Skin epidermis (tissue), 12 donors: ENCODE results near the gene TRIM8.
"Not testable (repeated sequence)": the region's sequence is repeated elsewhere in the genome, so short reads cannot be mapped to it uniquely, and the experiment has no call there.

Experiments
- H3K27ac ChIP-seq, 21 experiments: fragments of 200-600 bp; sonication (generic) in 11 of 21; one replicate each; pipeline ENCODE4 v1.5.0; 2020; ENCODE audit warnings: mild to moderate bottlenecking in 3 of 21, inconsistent platforms in 2 of 21, moderate library complexity in 2 of 21
- H3K4me3 ChIP-seq, 7 experiments: fragments of 200-600 bp; sonication (generic) in 2 of 7; one replicate each; pipeline ENCODE4 v1.5.0; 2020; ENCODE audit warnings: inconsistent platforms in 2 of 7, mild to moderate bottlenecking in 2 of 7, moderate library complexity in 1 of 7

The TRIM8 gene

DNA sequence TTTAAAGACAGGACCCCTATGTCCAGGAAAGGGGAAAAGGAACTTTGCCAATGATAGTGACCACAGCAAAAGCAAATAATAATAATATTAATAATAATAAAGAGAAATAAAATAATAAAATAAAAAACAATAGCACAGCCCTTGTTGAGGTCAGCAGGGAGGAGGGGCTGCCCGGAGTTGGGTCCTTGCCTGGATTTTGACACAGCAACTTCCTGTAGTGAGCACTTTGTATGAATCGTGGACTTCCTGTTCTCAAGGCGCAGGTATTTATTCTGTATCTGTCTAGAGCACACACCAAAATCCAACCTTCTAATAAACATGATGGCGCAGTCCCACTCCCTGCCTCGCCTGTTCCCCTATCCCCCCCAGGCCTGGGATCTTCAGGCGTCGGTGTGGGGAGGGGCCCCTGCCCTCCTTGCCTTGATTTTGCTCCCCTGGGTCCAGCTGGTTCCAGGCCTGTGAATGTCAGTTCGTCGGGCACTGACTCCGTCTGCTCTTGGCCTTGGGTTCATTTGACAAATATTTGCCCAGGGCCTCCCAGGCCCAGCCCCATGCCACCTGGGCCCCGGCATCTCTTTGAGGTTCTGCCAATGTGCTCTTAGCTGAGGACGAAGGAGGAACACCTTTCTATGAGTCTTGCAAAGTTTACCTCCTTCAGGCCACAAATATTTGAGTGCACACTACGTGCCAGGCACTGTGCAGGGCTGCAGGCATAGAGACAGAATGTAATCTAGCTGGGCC is 13.9 kb downstream of the TRIM8 start:
- Histone ChIP-seq H3K27ac (peak overlapping the region in 12 of 21 experiments; percentile 2 to 54 (median 40)), H3K4me3 (no peak overlapping the region)

DNA sequence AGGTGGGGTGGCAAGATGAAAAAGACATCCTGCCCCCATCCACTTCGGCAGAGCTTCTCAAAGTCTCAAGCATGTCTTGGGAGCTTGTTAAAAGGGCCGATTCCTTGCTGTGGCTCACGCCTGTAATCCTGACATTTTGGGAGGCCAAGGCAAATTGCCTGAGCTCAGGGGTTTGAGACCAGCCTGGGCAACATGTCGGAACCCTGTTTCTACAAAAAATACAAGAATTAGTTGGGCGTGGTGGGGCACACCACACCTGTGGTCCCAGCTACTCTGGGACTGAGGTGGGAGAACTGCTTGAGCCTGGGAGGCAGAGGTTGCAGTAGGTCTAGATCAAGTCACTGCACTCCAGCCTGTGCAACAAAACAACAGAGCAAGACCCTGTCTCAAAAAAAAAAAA is 14.5 kb downstream of the TRIM8 start:
- Histone ChIP-seq H3K27ac (peak overlapping the region in 7 of 21 experiments; percentile 2 to 48 (median 39)), H3K4me3 (no peak overlapping the region)

DNA sequence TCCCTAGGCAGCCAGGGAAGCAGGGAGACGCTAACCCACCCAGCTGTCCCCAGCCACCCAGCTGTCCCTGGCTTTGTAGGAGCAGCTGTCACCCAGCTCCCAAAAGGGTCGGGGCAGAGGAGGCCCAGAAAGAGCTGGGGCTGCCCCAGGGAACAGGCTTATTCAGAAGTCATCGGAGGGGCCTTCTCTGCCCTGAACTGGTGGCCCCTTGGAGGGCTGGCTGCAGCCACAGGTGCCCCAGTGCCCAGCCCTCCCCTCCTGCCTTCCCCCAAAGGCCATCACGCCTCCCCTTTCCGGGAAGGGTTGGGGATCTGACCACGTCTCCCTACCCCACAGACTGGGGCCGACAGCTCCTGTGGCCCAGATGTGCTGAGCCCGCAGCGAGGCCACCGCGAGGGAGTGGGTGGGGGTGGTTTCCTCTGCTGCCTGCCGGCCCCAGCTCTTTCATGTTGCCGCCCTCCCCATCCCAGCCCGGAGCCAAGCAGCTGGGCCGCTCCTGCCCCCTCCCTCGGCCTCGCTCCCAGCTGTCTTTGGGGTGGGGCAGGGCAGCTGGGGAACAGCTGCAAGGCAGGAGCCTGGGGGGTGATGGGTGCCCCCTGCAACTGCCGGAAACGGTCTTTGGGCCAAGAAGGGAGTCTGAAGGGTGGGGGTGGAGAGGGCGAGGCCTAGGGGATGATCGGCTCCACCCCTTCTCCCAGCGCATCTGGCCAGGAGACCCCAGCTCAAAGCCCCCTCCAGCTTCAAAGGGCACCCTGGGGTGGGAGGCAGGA is 16.8 kb downstream of the TRIM8 start:
- Histone ChIP-seq H3K27ac (peak overlapping the region in 20 of 21 experiments; percentile 5 to 84 (median 64)), H3K4me3 (peak overlapping the region in 2 of 7 experiments; percentile 3 to 11)

DNA sequence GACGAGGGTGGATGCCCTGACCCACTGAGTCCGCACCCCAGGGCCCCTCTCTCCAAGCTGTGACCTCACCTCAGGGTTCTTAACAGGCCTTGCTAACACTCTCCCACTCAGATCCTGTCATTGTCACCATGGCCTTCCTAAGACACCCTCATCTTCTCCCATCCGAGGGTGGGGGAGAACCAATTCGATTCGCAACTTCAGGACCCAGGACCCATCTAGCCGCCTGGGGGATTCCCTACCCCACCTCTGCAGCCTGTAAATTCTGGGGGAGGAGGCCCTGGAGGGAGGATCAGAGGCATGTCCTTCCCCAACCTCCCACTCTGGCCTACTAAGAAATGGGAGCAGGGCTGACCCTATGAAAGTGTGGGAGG is 17.4 kb downstream of the TRIM8 start:
- Histone ChIP-seq H3K4me3 (peak overlapping the region in 1 of 7 experiments; percentile 3), H3K27ac (peak overlapping the region in 20 of 21 experiments; percentile 5 to 84 (median 64))

DNA sequence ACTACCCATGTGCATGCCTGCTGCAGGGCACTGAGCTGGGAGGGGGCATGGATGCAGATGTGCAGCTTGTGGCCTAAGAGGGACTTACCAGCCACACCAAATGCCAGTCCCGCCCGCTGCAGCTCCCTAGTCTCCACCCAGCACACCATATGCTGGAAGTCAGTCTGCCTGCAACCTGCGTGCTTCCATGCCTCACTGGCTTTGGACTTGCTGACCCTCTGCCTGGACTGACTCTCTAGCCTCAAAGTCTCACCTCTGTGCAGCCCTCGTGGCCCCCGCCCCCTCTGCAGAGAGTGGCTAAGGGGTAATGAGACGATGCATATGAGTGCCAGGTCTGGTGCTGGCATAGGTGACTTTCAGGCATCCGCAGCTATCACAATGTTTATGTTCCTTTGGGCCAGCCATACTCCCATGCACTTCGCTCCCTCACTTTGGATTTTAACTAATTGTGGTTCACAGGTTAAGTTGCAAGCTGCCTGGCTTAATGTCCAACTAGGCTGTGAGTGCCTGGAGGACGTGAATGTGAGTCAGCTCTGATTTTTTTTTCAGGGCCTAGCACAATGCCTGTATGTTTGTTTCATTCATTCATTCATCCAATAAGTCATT is 21.7 kb downstream of the TRIM8 start:
- Histone ChIP-seq H3K4me3 (no peak overlapping the region), H3K27ac (no peak overlapping the region)

DNA sequence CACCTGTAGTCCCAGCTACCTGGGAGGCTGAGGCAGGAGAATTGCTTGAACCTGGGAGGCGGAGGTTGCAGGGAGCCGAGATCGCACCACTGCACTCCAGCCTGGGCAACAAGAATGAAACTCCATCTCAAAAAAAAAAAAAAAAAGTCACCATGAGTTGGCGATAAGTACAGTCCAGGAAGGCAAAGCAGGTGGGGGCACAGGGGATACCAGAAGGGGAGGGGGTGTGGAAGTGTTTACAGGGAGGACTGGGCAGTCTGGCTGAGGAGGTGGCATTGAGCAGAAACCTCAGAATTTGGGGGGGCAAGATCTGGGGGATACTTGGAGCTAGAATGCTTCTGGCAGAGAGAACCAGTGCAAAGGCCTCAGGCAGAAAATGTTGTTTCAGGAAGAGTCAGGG is 23.1 kb downstream of the TRIM8 start:
- H3K4me3 ChIP-seq, H3K27ac ChIP-seq: not testable (repeated sequence)

DNA sequence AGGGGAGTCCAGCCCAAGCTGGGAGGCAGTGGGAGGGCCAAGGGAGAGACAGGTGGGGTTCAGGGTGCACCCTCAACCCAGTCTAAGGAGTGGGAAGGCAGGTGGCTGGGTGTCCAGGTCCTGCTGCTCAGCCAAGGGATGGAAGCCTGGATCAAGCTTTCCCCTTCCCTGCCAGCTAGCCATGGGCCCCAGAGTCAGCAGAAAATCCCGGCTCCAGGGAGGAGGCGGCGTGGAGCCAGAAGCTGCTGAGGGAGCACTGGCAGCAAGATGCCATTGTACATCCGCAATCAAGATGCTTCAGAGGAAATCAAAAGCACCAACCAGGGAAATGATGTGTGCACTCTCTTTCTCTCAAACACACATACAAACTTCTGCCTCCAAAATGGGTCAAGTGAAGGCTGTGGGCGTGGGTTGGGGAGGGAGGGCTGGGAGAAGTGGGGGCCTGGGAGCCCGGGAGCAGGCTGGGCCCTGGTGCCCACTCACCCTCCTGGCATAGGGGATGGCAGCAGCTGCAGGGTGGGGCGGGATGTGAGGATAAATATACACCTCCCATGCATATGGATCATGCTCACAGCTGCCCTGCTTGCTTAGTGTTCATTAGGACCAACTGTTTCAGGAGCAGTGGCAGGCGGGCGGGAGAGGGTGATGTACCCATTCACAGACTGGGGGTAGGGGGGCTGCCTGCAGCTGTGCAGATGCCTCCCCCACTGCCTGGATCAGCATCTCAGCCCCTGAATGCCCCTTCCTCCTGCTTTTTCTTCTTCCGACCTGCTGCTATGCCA is 24.2 kb downstream of the TRIM8 start:
- no peak overlapping the region for H3K4me3 ChIP-seq
- peak overlapping the region in 4 of 21 experiments; percentile 12 to 46 (median 32) for H3K27ac ChIP-seq

DNA sequence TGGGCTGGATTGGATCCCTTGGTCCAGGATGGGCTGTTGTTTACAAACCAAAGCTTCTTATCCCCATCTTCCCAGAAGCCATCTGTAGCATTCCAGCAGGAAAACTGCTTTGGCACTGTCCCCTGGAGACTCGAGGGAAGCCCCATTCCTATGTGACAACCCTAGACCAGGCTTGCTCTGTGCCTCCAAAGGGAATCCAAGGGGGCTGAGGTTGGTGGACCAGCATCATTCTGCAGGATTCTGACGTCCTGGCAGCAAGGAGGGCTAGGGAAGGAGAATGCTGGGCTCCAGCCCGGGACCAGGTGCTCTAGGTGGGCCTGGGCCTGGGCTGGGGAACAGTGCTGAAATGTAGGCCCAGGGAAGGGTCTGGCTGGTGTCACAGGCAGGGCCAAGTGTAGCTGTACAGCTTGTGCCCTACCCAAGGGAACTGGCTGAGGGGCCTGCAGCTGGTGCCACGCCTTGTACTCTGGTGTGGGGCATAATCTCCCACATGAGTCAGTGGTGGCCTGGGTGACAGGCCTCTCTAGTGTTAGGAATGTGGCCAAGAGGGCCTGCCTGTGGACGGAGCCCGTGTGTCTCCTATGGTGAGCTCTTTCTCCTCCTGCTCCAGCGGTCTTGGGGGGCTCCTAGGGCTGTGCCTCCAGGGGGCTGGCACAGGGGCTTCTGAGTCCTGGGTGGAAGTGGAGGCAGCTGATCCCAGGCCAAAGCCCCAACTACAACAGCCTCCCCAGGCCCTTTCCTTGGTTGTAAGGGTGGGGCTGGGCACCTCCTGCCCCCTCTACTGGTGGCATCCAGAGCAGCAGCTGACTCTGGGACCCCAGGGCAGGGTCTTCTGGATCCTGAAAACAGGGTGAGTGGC is 25.2 kb downstream of the TRIM8 start:
- H3K27ac ChIP-seq, result peak overlapping the region in 9 of 21 experiments; percentile 1 to 55 (median 32)
- no peak overlapping the region for H3K4me3 ChIP-seq

DNA sequence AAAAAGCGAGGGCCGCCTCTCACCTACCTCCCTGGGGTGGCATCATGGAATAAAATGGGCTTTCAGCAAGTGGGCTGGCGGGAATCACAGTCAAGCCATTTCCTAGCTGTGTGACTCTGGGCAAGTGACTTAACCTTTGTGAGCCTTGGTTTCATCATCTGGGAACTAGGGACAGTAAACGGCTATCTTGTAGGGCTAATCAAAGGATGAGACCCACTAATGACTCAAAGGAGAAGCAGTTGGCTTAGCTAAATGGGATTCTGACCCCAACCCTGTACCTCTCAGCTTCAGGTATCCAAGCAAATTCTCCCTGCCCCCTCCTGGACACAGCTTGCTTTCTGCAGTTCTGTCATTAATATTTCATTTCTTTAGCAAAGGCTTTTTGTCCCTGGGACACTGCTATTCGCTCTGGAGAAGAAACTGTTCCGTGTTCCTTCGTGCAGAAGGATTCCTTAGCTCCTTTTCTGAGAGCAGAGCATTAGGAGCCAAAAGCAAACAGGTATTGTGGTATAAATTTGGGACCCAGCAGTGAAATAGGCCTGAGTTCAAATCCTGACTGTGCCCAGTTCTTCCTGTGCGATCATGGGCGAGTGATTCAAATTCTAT is 25.9 kb downstream of the TRIM8 start:
- H3K27ac ChIP-seq, result peak overlapping the region in 5 of 21 experiments; percentile 17 to 55 (median 34)
- H3K4me3 ChIP-seq, result no peak overlapping the region

DNA sequence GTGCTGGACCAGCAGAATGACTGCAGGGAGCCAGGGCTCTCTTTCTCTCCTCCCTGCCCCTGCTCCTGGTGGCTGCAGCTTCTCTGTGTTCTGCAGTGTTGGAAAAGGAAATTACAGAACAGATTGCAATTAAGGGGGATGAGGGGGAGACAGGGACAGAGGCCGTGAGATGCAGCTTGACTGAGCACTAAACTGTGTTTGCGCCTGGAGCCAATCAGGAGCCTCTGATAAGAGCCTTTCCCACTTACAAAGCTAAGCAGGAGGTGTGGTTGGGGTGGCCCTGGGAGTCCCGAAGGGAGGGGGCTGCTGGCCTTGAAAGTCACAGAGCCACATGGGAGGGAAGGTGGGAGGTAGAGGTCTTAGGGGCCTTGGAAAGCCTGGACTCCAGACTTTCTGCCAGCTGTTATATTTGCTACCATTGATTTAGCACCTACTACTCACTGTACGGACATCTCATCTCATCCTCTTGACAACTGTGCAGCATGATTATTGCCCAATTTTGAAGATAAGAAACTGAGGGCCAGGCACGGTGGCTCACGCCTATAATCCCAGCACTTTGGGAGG is 26.7 kb downstream of the TRIM8 start:
- no peak overlapping the region for H3K27ac ChIP-seq
- H3K4me3 ChIP-seq, result no peak overlapping the region

DNA sequence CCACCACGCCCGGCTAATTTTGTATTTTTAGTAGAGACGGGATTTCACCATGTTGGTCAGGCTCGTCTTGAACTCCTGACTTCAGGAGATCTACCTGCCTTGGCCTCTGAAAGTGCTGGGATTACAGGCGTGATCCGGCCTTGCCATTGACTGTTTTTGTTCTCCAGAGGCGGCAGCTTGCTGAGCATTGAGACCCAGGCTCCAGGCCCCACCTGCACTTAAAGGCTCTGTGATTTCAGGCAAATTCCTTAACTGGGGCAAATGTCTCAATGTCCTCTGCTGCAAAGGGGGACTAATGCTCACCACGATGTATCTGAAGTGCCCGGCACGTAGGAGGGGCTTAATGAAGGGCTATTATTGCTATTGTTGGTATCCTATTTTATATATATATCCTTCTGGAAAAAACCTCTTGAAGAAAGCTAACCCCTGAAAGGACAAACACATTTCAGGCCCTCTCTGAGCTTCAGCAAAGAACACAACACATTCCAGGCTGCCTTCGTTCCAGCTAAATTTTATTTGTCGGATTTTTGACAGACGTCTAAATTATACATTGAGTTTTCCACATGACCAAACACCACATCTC is 29.0 kb downstream of the TRIM8 start:
- H3K4me3 ChIP-seq, result no peak overlapping the region
- H3K27ac ChIP-seq, result peak overlapping the region in 20 of 21 experiments; percentile 41 to 86 (median 74)

DNA sequence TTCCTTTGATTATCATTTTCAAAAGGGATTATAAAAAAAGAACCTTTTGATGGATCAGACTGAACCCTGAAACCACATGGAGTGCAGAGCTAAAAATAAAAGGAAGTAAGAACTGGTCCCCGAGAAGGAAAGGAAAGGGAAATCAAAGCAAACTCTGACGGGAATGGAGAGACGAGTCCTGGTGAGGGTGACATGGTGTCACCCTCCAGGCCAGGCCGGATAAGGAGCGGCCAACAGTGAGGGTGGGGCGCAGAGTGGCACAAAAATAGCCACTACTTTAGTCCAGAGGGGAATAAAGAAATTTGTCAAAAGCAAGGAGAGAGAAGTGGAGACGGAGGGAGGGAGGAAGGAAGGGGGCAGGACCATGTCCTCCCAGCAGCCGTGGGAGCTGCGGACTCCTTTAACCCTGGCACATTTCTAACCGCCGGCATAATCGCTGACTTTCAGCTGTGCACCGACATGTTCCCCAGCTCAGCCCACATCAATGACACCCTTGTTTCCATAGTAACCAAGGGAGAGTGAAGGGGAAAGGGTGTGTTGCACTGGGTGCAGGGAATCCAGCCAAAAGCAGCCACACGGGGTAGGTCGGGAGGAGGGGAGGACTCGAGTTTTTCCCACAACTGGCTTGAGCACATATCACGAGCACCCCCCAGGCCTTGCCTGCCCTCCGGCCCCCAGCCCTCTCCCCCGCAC is 29.7 kb downstream of the TRIM8 start:
- peak overlapping the region in 20 of 21 experiments; percentile 41 to 86 (median 74) for H3K27ac ChIP-seq
- H3K4me3 ChIP-seq, result peak overlapping the region in 4 of 7 experiments; percentile 4 to 27 (median 10)

DNA sequence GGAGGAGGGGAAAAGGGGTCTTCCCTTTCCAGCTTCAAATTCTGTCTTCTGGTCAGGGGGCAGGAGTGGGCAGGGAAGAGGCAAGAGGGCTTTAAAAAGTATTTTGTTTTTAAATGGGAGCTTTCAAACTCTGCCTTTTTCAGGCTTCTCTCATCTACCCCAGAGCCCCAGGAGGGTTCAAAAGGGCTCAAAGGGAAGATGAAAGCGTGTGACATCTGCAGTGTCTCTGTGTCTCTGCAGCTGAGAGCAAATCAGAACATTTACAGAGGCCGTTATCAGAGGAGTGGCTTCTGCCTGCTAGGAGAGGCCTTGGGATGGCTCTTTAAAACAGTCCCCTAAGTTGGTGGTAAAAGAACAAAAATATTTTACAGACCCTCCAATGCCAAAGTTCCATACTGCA is 30.3 kb downstream of the TRIM8 start:
- Histone ChIP-seq H3K27ac (peak overlapping the region in 20 of 21 experiments; percentile 41 to 86 (median 74)), H3K4me3 (peak overlapping the region in 3 of 7 experiments; percentile 4 to 27 (median 14))

DNA sequence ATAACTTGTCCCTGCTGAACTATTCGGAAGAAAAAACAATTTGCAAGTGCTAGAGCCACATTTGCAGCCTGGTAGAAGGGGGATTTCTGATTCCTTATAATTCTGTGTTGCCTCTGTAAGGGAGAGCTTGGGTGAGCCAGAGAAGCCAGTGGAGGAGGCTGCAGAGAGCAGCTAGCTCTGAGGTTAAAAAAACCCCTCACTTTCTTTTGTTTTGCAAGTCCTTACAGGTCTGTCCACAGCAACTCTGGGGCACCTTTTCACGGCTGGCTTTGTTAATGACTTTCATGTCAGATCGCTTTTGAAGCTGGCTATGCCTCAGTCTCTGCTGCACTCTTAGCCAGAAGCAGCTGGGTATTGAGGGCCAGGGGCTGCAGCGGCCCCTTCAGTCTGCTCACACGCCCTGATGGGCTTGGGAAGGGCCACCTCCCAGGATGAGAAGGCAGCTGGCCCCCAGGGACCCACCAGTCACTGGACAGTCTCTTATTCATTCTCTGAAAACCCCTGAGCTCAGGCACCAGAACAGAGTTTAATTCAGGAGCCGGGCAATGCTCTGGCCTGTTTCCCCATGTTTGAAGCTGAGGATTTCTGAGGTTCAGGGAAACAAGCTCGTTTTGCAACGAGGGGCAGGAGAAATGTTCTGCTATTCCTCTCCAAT is 30.9 kb downstream of the TRIM8 start:
- Histone ChIP-seq H3K4me3 (no peak overlapping the region), H3K27ac (peak overlapping the region in 18 of 21 experiments; percentile 25 to 86 (median 74))

DNA sequence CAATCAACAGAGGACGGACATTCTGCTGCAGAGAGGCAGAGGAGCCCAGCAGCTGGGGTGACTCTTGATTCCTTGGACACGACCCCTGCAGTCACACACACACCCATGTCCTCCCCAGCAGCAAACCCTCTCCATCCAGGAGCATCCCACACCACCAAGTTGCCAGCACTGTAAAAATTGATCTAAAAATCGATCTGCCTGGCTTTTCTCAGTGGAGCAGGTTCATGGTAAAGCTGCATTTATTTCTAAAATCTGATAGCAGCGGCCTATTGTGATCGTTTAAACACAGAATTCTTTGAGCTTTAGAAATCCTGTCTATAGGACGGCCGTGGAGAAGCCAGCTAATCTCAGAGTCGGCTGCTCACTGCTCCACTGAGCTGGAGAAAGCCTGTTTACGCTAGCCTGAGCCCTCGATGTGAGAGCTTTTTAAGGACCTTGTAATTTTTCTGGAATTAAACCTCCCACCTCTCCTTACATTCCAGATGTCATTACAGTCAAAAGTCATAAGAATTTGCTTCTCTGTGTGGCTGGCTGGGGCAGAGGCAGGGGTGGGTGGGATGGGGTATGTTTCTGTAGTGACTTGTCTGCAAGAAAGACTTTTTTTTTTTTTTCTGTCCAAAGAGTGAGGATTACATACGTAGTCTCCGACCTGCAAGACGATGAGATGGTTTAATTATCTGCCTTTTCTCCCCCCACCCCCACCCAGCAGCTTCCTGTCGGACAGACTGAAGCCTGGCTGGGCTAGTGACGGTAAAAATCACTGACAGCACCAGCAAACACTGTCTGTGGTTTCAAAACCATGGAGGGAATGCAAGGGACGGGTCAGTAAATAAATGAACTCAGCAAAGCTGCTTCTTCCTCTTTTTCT is 31.6 kb downstream of the TRIM8 start:
- Histone ChIP-seq H3K27ac (peak overlapping the region in 18 of 21 experiments; percentile 6 to 86 (median 72)), H3K4me3 (no peak overlapping the region)
